BLaER1 (cell line): ENCODE data around the gene OSBPL8.
A peak's percentile ranks its signal among the peaks of the same experiment; 100 is the strongest.

Experiments
- H3K27ac ChIP-seq: shearing (Covaris generic); formaldehyde crosslinking; 2 replicates; pipeline ENCODE4 v1.8.1; 2022
- H3K27me3 ChIP-seq: shearing (Covaris generic); formaldehyde crosslinking; 2 replicates; pipeline ENCODE4 v1.8.1; 2022
- H3K36me3 ChIP-seq: shearing (Covaris generic); formaldehyde crosslinking; 2 replicates; pipeline ENCODE4 v1.8.1; 2022
- H3K4me1 ChIP-seq: shearing (Covaris generic); formaldehyde crosslinking; 2 replicates; pipeline ENCODE4 v1.8.1; 2022
- H3K4me2 ChIP-seq: shearing (Covaris generic); formaldehyde crosslinking; 2 replicates; pipeline ENCODE4 v1.8.1; 2022
- H3K4me3 ChIP-seq: shearing (Covaris generic); formaldehyde crosslinking; 2 replicates; pipeline ENCODE4 v1.8.1; 2022
- H3K9ac ChIP-seq: shearing (Covaris generic); formaldehyde crosslinking; 2 replicates; pipeline ENCODE4 v1.8.1; 2022
- H3K9me3 ChIP-seq: shearing (Covaris generic); formaldehyde crosslinking; 2 replicates; pipeline ENCODE4 v1.8.1; 2022
- H4K20me1 ChIP-seq: shearing (Covaris generic); formaldehyde crosslinking; 2 replicates; pipeline ENCODE4 v1.8.1; 2022
- Cebpa-rat ChIP-seq: shearing (Covaris generic); IDR thresholded peaks from 2 replicates; pipeline ENCODE4 v1.8.1; 2022

Gene OSBPL8

DNA sequence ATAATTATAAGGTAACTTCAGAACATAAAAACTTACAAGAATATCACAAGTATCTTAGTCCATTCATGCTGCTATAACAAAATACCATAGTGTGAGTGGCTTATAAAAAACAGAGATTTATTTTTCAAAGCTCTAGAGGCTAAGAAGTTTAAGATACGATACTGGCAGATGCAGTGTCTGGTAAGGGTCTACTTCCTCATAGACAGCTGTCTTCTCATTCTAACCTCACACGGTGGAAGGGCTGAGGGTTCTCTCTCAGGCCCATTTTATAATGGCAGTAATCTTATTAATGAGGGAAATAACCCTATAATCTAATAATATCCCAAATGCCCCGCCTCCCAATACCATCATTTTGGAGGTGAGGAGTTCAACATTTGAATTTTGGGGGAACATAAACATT, 23.7 kb upstream of the OSBPL8 start:
- Histone ChIP-seq H3K36me3 (no peaks in the 10 kb centered on the region), H3K9ac (no peak overlapping the region), H3K4me3 (no peak overlapping the region), H3K4me1 (no peaks in the 10 kb centered on the region), H4K20me1 (no peaks in the 10 kb centered on the region), H3K4me2 (no peak overlapping the region), H3K27me3 (no peaks in the 10 kb centered on the region), H3K9me3 (no peaks in the 10 kb centered on the region), H3K27ac (no peak overlapping the region)
- no peak for TF ChIP-seq Cebpa-rat

DNA sequence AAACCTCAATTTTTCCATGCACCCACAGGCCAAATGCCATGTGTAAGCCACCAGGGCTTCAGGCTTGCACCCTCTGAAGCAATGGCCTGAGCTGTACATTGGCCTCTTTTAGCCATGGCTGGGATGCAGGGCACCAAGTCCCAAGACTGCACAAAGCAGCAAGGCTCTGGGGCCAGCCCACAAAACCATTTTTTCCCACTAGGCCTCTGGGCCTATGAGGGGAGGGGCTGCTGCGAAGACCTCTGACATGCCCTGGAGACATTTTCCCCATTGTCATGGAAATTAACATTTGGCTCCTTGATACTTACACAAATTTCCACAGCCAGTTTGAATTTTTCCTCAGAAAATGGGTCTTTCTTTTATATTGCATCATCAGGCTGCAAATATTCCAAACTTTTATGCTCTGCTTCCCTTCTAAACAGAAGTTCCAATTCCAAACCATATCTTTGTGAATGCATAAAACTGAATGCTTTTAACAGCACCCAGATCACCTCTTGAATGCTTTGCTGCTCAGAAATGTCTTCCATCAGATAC, 14.3 kb upstream of the OSBPL8 start:
- Histone ChIP-seq H3K4me3 (no peak overlapping the region), H4K20me1 (no peaks in the 10 kb centered on the region)
- no peak for TF ChIP-seq Cebpa-rat

DNA sequence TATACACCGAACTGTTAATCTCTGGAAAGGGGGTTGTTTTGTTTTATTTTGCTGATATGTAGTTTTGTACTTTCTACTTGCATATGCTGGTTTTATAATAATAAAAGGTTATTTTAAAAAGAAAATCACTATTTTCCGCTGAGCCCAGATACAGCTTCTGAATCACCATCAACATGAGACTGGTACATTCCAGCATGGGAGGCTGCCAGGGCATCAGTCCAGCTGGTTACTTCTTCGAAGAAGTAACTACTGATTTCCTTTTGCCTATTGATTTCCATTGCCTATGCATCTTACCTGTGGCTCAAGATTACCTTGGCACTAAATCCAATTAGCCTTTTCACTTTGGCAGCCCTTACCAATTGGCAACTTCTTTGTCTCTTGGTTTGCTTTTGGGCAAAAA, 11.7 kb upstream of the OSBPL8 start:
- Histone ChIP-seq H3K4me3 (no peak overlapping the region), H3K4me1 (peaks cover 7% of the 10 kb centered on the region; the same call in 1 of the 2 replicates), H3K4me2 (no peak overlapping the region), H3K9ac (no peak overlapping the region), H3K9me3 (peaks cover 10% of the 10 kb centered on the region), H3K27me3 (no peaks in the 10 kb centered on the region), H3K36me3 (no peaks in the 10 kb centered on the region), H3K27ac (no peak overlapping the region), H4K20me1 (no peaks in the 10 kb centered on the region)
- TF ChIP-seq Cebpa-rat: no peak

More for the DNA sequence above, 14.3 kb upstream of the OSBPL8 start:
- H3K36me3 ChIP-seq: no peaks in the 10 kb centered on the region
- H3K4me1 ChIP-seq: peaks cover 7% of the 10 kb centered on the region; the same call in 1 of the 2 replicates
- H3K27me3 ChIP-seq: no peaks in the 10 kb centered on the region
- H3K27ac ChIP-seq: no peak overlapping the region
- H3K9ac ChIP-seq: no peak overlapping the region
- peaks cover 10% of the 10 kb centered on the region for H3K9me3 ChIP-seq
- H3K4me2 ChIP-seq: no peak overlapping the region

DNA sequence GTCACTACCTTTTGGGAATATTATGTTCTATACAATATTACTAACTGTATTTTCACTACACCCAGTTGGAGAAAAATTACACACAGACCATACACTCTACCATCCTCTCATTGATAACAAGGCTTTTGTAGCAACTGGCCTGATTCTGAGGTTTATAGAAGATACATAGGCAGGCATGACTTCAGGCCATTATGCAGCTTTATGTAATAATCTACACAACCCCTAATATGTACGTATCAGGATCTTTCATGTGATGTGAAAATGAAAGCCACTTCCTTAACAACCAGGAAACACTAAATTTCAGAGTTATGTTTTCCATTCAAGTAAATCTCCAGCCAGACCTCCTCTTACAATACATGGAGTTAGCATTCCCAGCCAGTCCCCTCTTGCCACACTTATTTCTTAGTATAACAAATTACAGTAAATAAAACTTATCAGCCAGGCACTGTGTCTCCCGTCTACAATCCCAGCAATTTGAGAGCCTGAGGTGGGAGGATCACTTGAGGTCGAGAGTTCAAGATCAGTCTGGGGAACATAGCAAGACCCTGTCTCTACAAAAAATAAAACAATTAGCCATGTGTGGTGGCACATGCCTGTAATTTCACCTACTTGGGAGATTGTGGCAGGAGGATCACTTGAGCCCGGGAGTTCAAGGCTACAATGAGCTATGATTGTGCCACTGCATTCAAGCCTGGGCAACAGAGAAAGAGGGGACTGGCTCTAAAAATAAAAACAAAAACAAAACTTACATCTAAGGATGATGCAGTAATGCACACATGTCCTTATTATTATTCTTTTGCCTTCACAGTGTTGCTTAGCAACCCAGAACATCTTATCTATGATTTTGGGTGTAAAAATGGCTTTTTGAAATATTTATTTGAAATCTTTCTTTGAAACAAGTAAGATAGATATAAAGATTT, 10.4 kb upstream of the OSBPL8 start:
- Histone ChIP-seq H3K4me2 (peak overlapping the region; percentile 15; the same call in 1 of the 2 replicates), H3K9me3 (peaks cover 10% of the 10 kb centered on the region), H3K4me1 (peaks cover 7% of the 10 kb centered on the region; the same call in 1 of the 2 replicates), H3K27ac (no peak overlapping the region), H4K20me1 (no peaks in the 10 kb centered on the region), H3K36me3 (no peaks in the 10 kb centered on the region), H3K9ac (no peak overlapping the region), H3K27me3 (no peaks in the 10 kb centered on the region), H3K4me3 (no peak overlapping the region)
- TF ChIP-seq Cebpa-rat: no peak

DNA sequence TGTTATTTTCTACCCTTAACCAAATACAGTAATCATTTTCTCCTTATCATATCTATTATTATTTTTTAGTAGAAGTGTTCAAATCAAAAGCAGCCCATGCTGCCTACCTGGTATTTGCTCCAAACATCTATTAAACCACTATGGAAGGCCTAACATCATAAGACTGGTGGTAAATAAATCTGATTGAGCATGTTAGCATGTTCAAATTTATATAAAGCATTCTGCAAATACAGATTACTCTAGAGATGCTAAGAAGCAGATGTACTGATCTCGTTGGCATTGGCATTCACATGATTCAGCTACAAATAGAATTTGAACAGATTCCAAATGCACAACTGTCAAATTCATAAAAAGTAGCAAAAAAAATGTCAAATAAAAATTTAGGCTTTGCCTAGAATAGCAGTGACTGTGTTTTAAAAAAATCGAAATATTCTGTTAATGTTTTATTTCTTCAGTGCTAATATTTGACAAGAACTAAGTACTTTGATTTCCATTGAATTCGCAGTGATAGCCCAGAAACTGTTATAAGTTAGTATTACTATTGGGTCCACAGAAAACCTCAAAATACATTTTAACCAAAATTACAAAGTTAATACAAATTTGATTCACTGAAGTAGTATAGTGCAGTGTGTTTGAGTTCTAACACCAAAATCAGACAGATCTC, 9.4 kb upstream of the OSBPL8 start:
- no peak overlapping the region for H3K4me3 ChIP-seq
- no peak for TF ChIP-seq Cebpa-rat
- H4K20me1 ChIP-seq: no peaks in the 10 kb centered on the region
- H3K27ac ChIP-seq: no peak overlapping the region
- H3K9ac ChIP-seq: no peak overlapping the region
- H3K4me2 ChIP-seq: no peak overlapping the region
- no peaks in the 10 kb centered on the region for H3K36me3 ChIP-seq
- H3K9me3 ChIP-seq: peaks cover 9% of the 10 kb centered on the region
- peaks cover 7% of the 10 kb centered on the region; the same call in 1 of the 2 replicates for H3K4me1 ChIP-seq
- no peaks in the 10 kb centered on the region for H3K27me3 ChIP-seq

DNA sequence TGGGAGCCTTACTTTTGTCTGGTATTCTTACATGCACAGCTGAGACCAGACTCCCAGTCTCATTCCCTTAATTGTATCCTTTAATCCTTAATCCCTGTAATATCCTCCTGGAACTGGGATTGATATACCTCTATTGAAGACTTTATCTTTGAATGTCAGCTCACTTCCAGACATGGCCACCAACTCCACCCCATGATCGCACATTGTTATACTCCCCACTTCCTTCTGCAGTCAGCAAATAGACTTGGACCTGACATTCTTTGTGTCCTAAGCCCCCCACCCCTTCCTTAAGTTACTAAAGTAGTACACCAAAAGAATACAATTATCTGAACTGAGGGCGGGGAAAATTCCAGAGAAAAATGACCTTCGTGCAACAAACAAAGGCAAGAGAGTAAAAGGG, 8.6 kb upstream of the OSBPL8 start:
- H3K36me3 ChIP-seq: no peaks in the 10 kb centered on the region

DNA sequence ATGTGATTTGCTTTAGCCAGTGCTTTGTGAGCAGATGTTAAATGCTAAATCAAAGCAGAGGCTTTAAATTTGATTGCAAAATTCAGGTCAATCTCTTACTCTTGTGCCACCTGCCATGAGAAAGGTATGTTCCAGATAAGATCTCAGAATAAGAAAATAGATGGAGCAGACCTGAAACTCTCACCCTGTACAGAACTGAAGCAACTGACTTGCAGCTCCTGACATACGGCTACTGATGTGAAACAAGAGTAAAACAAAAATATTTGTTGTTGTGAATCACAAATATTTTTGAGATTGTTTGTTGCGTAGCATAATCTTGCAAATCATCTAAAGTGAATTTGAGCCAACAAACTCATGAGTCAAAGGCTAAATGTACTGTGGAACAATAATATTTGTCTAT, 3.5 kb upstream of the OSBPL8 start:
- Histone ChIP-seq H3K4me2 (no peak overlapping the region), H3K9ac (no peak overlapping the region), H3K4me3 (no peak overlapping the region), H3K36me3 (no peaks in the 10 kb centered on the region), H4K20me1 (peaks cover 7% of the 10 kb centered on the region), H3K4me1 (peaks cover 11% of the 10 kb centered on the region), H3K27ac (no peak overlapping the region), H3K9me3 (no peaks in the 10 kb centered on the region), H3K27me3 (no peaks in the 10 kb centered on the region)
- TF ChIP-seq Cebpa-rat: no peak

More for the DNA sequence above, 8.6 kb upstream of the OSBPL8 start:
- Histone ChIP-seq H3K27me3 (no peaks in the 10 kb centered on the region), H3K9ac (no peak overlapping the region), H3K4me3 (no peak overlapping the region), H3K4me2 (no peak overlapping the region), H3K9me3 (no peaks in the 10 kb centered on the region), H3K27ac (no peak overlapping the region), H4K20me1 (no peaks in the 10 kb centered on the region), H3K4me1 (peaks cover 7% of the 10 kb centered on the region; the same call in 1 of the 2 replicates)
- TF ChIP-seq Cebpa-rat: no peak

DNA sequence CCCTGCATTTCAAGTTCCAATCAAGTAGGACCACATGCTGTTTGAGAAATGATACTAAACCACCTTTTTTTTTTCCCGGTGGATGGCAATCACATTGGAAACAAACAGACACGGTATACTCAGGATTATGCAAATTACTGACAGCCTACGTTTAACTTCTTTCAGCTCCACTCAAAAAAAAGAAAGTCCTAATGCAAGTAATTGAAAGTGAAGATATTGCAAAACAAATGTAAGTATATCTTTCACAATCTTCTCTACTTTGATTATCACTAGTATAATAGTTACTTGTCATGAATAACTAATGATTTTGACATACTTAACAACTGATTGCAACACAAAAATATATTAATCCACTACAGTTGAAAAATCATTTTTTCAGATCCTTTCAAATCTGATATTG, 2.6 kb upstream of the OSBPL8 start:
- H4K20me1 ChIP-seq: peaks cover 16% of the 10 kb centered on the region
- H3K4me2 ChIP-seq: no peak overlapping the region
- no peaks in the 10 kb centered on the region for H3K36me3 ChIP-seq
- H3K27ac ChIP-seq: no peak overlapping the region
- no peak for TF ChIP-seq Cebpa-rat
- H3K27me3 ChIP-seq: no peaks in the 10 kb centered on the region
- peaks cover 20% of the 10 kb centered on the region for H3K4me1 ChIP-seq
- no peaks in the 10 kb centered on the region for H3K9me3 ChIP-seq
- no peak overlapping the region for H3K4me3 ChIP-seq
- no peak overlapping the region for H3K9ac ChIP-seq

DNA sequence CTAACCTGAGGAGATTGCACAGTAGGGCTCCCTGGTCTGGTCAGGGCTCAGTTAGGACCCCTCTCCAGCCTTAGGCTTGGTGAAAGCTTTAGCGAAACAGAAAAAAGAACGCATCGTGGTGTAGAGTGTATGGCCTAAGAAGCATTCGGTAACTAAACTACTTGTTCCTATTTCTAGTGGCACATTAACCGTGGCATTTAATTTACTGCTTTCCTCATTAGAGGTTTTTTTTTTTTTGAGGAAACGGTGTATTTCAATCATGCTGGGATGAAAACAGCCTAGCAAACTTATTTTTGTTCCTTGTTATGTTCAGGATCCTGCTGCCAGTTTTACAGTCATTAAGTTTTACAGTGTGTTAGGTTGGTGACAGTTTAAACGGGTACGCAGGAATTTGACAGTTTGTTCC, 518 bp upstream of the OSBPL8 start:
- H3K4me1 ChIP-seq: peaks cover 20% of the 10 kb centered on the region
- H3K36me3 ChIP-seq: no peaks in the 10 kb centered on the region
- peak overlapping the region; percentile 86 for H3K9ac ChIP-seq
- no peaks in the 10 kb centered on the region for H3K9me3 ChIP-seq
- no peaks in the 10 kb centered on the region for H3K27me3 ChIP-seq
- peak overlapping the region; percentile 84 for H3K27ac ChIP-seq
- peaks cover 37% of the 10 kb centered on the region for H4K20me1 ChIP-seq
- TF ChIP-seq Cebpa-rat: no peak
- peak overlapping the region; percentile 89 for H3K4me2 ChIP-seq
- H3K4me3 ChIP-seq: peak overlapping the region; percentile 99
